ENCODE measurements around the gene BCL2L2. TPM values are rescaled to one million over a fixed set of nuclear protein-coding genes. Genes with fewer than 3 reads are reported as not detected.

BCL2L2 gene
- total and polyA plus RNA-seq, 9 of the 15 experiments (the other 6 are each of a cell fraction or from before 2014, with no cell fraction given), result 2.6 to 32.5 (median 14.7) TPM

- TF ChIP-seq YY1 (IDR thresholded peaks at IDR 0.05; ENCODE audit: borderline replicate concordance in 1 of 3, control insufficient read depth in 1 of 3, extremely low read depth in 1 of 3, insufficient read depth in 3 of 3, insufficient read length in 1 of 3, insufficient replicate concordance in 2 of 3, low read depth in 1 of 3, low read length in 2 of 3) (peak in 1 of 3 experiments; percentile 5), CHD2 (IDR thresholded peaks at IDR 0.05; ENCODE audit: low read depth, low read length) (peak; percentile 58), TAF7 (tag; IDR thresholded peaks at IDR 0.05) (peak; percentile 40; the same call in 1 of the 2 replicates), RB1 (IDR thresholded peaks at IDR 0.05; ENCODE audit: low read depth) (peak; percentile 40; the same call in 1 of the 2 replicates), RAD21 (CRISPR knock-in tag; conservative IDR thresholded peaks at IDR 0.05 in 1 of 2, IDR thresholded peaks at IDR 0.05 in 1 of 2) (peak in 1 of 2 experiments; percentile 48; a peak in 3 of 4 replicates), ATF6 (CRISPR knock-in tag; IDR thresholded peaks at IDR 0.05) (peak; percentile 29; the same call in 1 of the 2 replicates), GATAD2A (IDR thresholded peaks at IDR 0.05) (peak; percentile 73; the same call in 1 of the 2 replicates), ZNF592 (IDR thresholded peaks at IDR 0.05) (0 out of 2 replicates have a peak, but pooled peaks have one; percentile 56), TRIM28 (IDR thresholded peaks at IDR 0.05) (no peak; the same call in 1 of the 2 replicates), ARID3A (IDR thresholded peaks at IDR 0.05; ENCODE audit: borderline replicate concordance, low read depth, low read length) (0 out of 2 replicates have a peak, but pooled peaks have one; percentile 16), FOS (IDR thresholded peaks at IDR 0.05; ENCODE audit: extremely low read depth, insufficient read length) (no peak), CREM (IDR thresholded peaks at IDR 0.05; ENCODE audit: low read depth) (peak; percentile 80), GTF2A2 (tag; IDR thresholded peaks at IDR 0.05) (no peak), RBBP5 (IDR thresholded peaks at IDR 0.05; ENCODE audit: borderline replicate concordance, insufficient read depth, low read length, poor library complexity, severe bottlenecking) (no peak), NRF1 (conservative IDR thresholded peaks at IDR 0.05 in 1 of 2, IDR thresholded peaks at IDR 0.05 in 1 of 2) (0 out of 4 replicates have a peak, but pooled peaks of 1 of the 2 experiments have one; percentile 12), MAZ (CRISPR knock-in tag; conservative IDR thresholded peaks at IDR 0.05 in 1 of 2, IDR thresholded peaks at IDR 0.05 in 1 of 2) (peak in 1 of 2 experiments; percentile 48; a peak in 2 of 4 replicates), POLR2AphosphoS5 (IDR thresholded peaks at IDR 0.05; ENCODE audit: control insufficient read depth, insufficient read depth, low read depth, low read length) (no peak; the same call in 1 of the 2 replicates)
Measured at GRCh38 chr14:23294734-23295561, 11.7 kb upstream of the BCL2L2 start (continued).

Data from K562 (cell line).